Caco-2 (cell line): ENCODE measurements around the gene ACHE. TPM values are rescaled to one million over a fixed set of nuclear protein-coding genes. Genes with fewer than 3 reads are reported as not detected.

Experiments
- BruUV-seq: library from RNA; stranded (reverse); fragments of 400-500 nt; replicated peaks from 2 replicates; lab custom pipeline; 2021; lab: Mats Ljungman, UMichigan
- CTCF ChIA-PET: fragments of 300-600 bp; sonication (Branson Sonifier 250); formaldehyde crosslinking; loops from one replicate; lab custom pipeline; 2022; ENCODE audit warnings: antibody characterized with exemption; lab: Charles Lee
- POLR2A ChIA-PET: fragments of 300-600 bp; sonication (Branson Sonifier 250); formaldehyde crosslinking; loops from one replicate; lab custom pipeline; 2022; ENCODE audit warnings: antibody characterized with exemption; lab: Charles Lee
- DNase-seq, 2 experiments: peaks; one replicate each; pipeline versions ENCODE4 v3.0.0 to v3.0.0-alpha.2; 2020 to 2022
- H3K27me3 ChIP-seq: replicated peaks from 2 replicates; pipeline ENCODE4 v1.6.0; 2011; ENCODE audit warnings: low read length; ENCODE audit not compliant: control insufficient read depth, insufficient read depth
- H3K36me3 ChIP-seq: 2 replicates; pipeline ENCODE4 v1.5.1; 2011; ENCODE audit warnings: low read length; ENCODE audit not compliant: control insufficient read depth, insufficient read depth
- H3K4me1 ChIP-seq: fragments of 250-450 bp; sonication (Bioruptor Pico); 2 replicates; pipeline ENCODE4 v1.5.1; 2020; ENCODE audit warnings: mild to moderate bottlenecking
- H3K4me3 ChIP-seq: 2 replicates; pipeline ENCODE4 v1.5.1; 2011; ENCODE audit warnings: low read depth, mild to moderate bottlenecking, control low read depth, low read length
- H3K9me3 ChIP-seq: fragments of 250-450 bp; sonication (Bioruptor Pico); 2 replicates; pipeline ENCODE4 v1.5.1; 2020; ENCODE audit warnings: mild to moderate bottlenecking, moderate library complexity
- H3K27ac Mint-ChIP-seq: one replicate; pipeline ENCODE4 v1.8.0; 2022; ENCODE audit warnings: mixed read lengths; ENCODE audit not compliant: unreplicated experiment
- H3K27me3 Mint-ChIP-seq: one replicate; pipeline ENCODE4 v1.8.0; 2022; ENCODE audit warnings: mixed read lengths; ENCODE audit not compliant: insufficient read depth, unreplicated experiment
- H3K36me3 Mint-ChIP-seq: one replicate; pipeline ENCODE4 v1.8.0; 2022; ENCODE audit warnings: mild to moderate bottlenecking, mixed read lengths; ENCODE audit not compliant: insufficient read depth, unreplicated experiment
- H3K4me1 Mint-ChIP-seq: one replicate; pipeline ENCODE4 v1.8.0; 2022; ENCODE audit warnings: low read depth, mixed read lengths; ENCODE audit not compliant: unreplicated experiment
- H3K4me3 Mint-ChIP-seq: one replicate; pipeline ENCODE4 v1.8.0; 2022; ENCODE audit warnings: mild to moderate bottlenecking, moderate library complexity, mixed read lengths; ENCODE audit not compliant: unreplicated experiment
- H3K9me3 Mint-ChIP-seq: one replicate; pipeline ENCODE4 v1.8.0; 2022; ENCODE audit warnings: mixed read lengths; ENCODE audit not compliant: unreplicated experiment
- intact Hi-C: fragments of 100-400 bp; cut with micrococcal nuclease; formaldehyde crosslinking; loops from one replicate; pipeline ENCODE4 v1.10.0; 2022; ENCODE audit not compliant: unreplicated experiment
- total RNA-seq: library from RNA; stranded (reverse); gene quantifications from 2 replicates; pipeline ENCODE4 v1.2.3, GENCODE V29; 2022
- TF ChIP-seq, protein P1 (sequence below), 2 experiments: fragments of 200-600 bp in 1 of 2; IDR thresholded peaks; 1 replicate in 1 of 2; 2 replicates in 1 of 2; pipeline versions ENCODE4 v1.5.1 to v1.8.0; 2011 to 2022; ENCODE audit warnings: antibody characterized with exemption in 1 of 2, control low read depth in 1 of 2, inconsistent platforms in 1 of 2, low read depth in 1 of 2, low read length in 1 of 2, mild to moderate bottlenecking in 1 of 2, moderate library complexity in 1 of 2; ENCODE audit not compliant: insufficient read depth in 1 of 2, severe bottlenecking in 1 of 2, unreplicated experiment in 1 of 2

ACHE gene
- total RNA-seq, 1 experiment from 2014 or later: 19.0 TPM

DNA sequence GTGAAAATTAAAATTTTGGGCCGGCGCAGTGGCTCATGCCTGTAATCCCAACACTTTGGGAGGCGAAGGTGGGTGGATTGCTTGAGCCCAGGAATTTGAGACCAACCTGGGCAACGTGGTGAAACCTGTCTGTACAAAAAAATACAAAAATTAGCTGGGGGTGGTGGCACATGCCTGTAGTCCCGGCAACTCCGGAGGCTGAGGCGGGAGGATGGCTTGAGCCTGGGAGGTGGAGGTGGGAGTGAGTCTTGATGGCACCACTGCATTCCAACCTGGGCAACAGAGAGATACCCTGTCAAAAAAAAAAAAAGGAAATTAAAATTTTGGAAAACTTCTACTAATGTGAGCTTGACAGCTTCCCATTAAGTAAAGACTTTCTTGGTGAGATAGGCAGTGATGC is 17.7 kb downstream of the ACHE start:
- Mint-ChIP-seq H3K4me3 (no peak overlapping the region), H3K36me3 (peaks cover 98% of the 10 kb centered on the region), H3K27ac (no peak overlapping the region), H3K27me3 (no peaks in the 10 kb centered on the region), H3K9me3 (no peaks in the 10 kb centered on the region), H3K4me1 (peaks cover 18% of the 10 kb centered on the region)
- DNase-seq: no peak
- intact Hi-C loops: no loop called here
- Histone ChIP-seq H3K9me3 (no peaks in the 10 kb centered on the region), H3K36me3 (peaks cover 3% of the 10 kb centered on the region), H3K27me3 (no peaks in the 10 kb centered on the region), H3K4me1 (peaks cover 10% of the 10 kb centered on the region; the same call in 1 of the 2 replicates), H3K4me3 (no peak overlapping the region)
- CTCF ChIA-PET: no interaction called here
- POLR2A ChIA-PET: interaction anchor here (1.4 kb wide), 1 partner anchor 11 kb away, joined by 5 read pairs; the partner anchor contains the start of gene UFSP1
- TF ChIP-seq, protein P1, sequence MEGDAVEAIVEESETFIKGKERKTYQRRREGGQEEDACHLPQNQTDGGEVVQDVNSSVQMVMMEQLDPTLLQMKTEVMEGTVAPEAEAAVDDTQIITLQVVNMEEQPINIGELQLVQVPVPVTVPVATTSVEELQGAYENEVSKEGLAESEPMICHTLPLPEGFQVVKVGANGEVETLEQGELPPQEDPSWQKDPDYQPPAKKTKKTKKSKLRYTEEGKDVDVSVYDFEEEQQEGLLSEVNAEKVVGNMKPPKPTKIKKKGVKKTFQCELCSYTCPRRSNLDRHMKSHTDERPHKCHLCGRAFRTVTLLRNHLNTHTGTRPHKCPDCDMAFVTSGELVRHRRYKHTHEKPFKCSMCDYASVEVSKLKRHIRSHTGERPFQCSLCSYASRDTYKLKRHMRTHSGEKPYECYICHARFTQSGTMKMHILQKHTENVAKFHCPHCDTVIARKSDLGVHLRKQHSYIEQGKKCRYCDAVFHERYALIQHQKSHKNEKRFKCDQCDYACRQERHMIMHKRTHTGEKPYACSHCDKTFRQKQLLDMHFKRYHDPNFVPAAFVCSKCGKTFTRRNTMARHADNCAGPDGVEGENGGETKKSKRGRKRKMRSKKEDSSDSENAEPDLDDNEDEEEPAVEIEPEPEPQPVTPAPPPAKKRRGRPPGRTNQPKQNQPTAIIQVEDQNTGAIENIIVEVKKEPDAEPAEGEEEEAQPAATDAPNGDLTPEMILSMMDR (IDR thresholded peaks at IDR 0.05; ENCODE audit: insufficient read depth in 1 of 2, low read depth in 1 of 2, low read length in 1 of 2, severe bottlenecking in 1 of 2, unreplicated experiment in 1 of 2): no peak
- no TSS peak for BruUV-seq

DNA sequence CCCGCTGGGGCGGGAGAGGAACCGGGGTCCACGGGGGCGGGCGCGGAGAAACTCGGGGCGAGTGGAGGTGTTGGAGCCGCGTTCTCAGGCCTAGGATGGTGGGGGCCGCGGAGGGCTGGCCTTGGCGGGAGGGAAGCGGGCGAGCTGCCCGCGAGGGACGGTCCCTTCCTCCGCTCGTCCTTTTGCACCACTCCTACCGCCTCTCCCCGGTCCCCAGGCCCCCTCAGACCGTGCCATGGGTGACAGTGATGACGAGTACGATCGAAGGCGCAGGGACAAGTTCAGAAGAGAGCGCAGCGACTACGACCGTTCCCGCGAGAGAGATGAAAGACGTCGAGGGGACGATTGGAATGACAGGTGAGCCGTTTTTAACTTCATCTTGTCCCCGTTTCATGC is 20.3 kb downstream of the ACHE start:
- Mint-ChIP-seq H3K4me1 (peaks cover 14% of the 10 kb centered on the region), H3K9me3 (no peaks in the 10 kb centered on the region), H3K4me3 (peak overlapping the region; percentile 85), H3K36me3 (peaks cover 98% of the 10 kb centered on the region), H3K27me3 (no peaks in the 10 kb centered on the region), H3K27ac (peak overlapping the region; percentile 98)
- peaks cover 1% of the 10 kb centered on the region; the same call in 1 of the 2 replicates for H3K36me3 ChIP-seq
- ChIA-PET CTCF (interaction anchor here (0.6 to 1.8 kb wide), 9 partner anchors 14 to 301 kb away, joined by 3 to 22 read pairs (median 7); partner anchors contain the start of genes EPHB4, FBXO24, POP7 and SLC12A9), POLR2A (interaction anchor here (0.7 to 1.4 kb wide), 15 partner anchors 12 to 447 kb away, joined by 3 to 76 read pairs (median 7); partner anchors contain the start of genes EPHB4, FBXO24, LRCH4 and MOSPD3)
- peak in 1 of 2 experiments; percentile 54 for DNase-seq
- peaks cover 10% of the 10 kb centered on the region; the same call in 1 of the 2 replicates for H3K4me1 ChIP-seq
- TF ChIP-seq, protein P1 (IDR thresholded peaks at IDR 0.05; ENCODE audit: insufficient read depth in 1 of 2, low read depth in 1 of 2, low read length in 1 of 2, severe bottlenecking in 1 of 2, unreplicated experiment in 1 of 2): no peak
- no peaks in the 10 kb centered on the region for H3K27me3 ChIP-seq
- intact Hi-C loops: loop anchor here (1.0 kb wide), 1 partner anchor 14 kb away; the partner anchor contains the start of gene UFSP1
- peak overlapping the region; percentile 81 for H3K4me3 ChIP-seq
- H3K9me3 ChIP-seq: no peaks in the 10 kb centered on the region
- BruUV-seq: TSS peak; percentile 51

- BruUV-seq: TSS peak; percentile 98
- H3K36me3 ChIP-seq: peaks cover under 1% of the 10 kb centered on the region; the same call in 1 of the 2 replicates
- no peaks in the 10 kb centered on the region for H3K27me3 ChIP-seq
- peak within 1 kb of the TSS; percentile 85 for H3K4me3 Mint-ChIP-seq
- no peaks in the 10 kb centered on the region for H3K9me3 Mint-ChIP-seq
- peaks cover 98% of the 10 kb centered on the region for H3K36me3 Mint-ChIP-seq
- no peaks in the 10 kb centered on the region for H3K9me3 ChIP-seq
- peaks cover 10% of the 10 kb centered on the region; the same call in 1 of the 2 replicates for H3K4me1 ChIP-seq
- peak within 1 kb of the TSS; percentile 98 for H3K27ac Mint-ChIP-seq
- peak; percentile 98 to 99 for DNase-seq
- POLR2A ChIA-PET: interaction anchor here (0.7 to 1.4 kb wide), 15 partner anchors 12 to 446 kb away, joined by 3 to 76 read pairs (median 8); partner anchors contain the start of genes EPHB4, FBXO24, LRCH4 and MOSPD3
- H3K4me3 ChIP-seq: peak within 1 kb of the TSS; percentile 81
- no peaks in the 10 kb centered on the region for H3K27me3 Mint-ChIP-seq
- CTCF ChIA-PET: interaction anchor here (0.6 to 1.8 kb wide), 9 partner anchors 15 to 302 kb away, joined by 3 to 22 read pairs (median 7); partner anchors contain the start of genes EPHB4, FBXO24, POP7 and SLC12A9
- H3K4me1 Mint-ChIP-seq: peaks cover 14% of the 10 kb centered on the region
- TF ChIP-seq, protein P1 (IDR thresholded peaks at IDR 0.05; ENCODE audit: insufficient read depth in 1 of 2, low read depth in 1 of 2, low read length in 1 of 2, severe bottlenecking in 1 of 2, unreplicated experiment in 1 of 2): peak; percentile 33 to 48
- intact Hi-C loops: loop anchor here (1.0 kb wide), 1 partner anchor 15 kb away; the partner anchor contains the start of gene UFSP1
These were observed 20.9 kb downstream of the ACHE start, which contains the start of gene SRRT for GRCh38 chr7:100874577-100875355. SRRT (plus strand) TSS chr7:100875103; CDS start chr7:100875591, 488 bp downstream.
